IPS DF 19.7 (cell line): ENCODE results near the gene CXCL14.
A peak's percentile ranks its signal among the peaks of the same experiment; 100 is the strongest.

ENCODE experiments used
- DNase-seq: peaks from one replicate; pipeline ENCODE4 v3.0.0-alpha.2; 2013; ENCODE audit warnings: low read depth, low spot score

CXCL14 gene

GRCh38 chr5:135578685-135579341, at the start of gene CXCL14:
Gene CXCL14, minus strand, starts transcription at chr5:135578991. Its CDS starts 213 bp downstream, at chr5:135578778.
- no peak for DNase-seq

DNA sequence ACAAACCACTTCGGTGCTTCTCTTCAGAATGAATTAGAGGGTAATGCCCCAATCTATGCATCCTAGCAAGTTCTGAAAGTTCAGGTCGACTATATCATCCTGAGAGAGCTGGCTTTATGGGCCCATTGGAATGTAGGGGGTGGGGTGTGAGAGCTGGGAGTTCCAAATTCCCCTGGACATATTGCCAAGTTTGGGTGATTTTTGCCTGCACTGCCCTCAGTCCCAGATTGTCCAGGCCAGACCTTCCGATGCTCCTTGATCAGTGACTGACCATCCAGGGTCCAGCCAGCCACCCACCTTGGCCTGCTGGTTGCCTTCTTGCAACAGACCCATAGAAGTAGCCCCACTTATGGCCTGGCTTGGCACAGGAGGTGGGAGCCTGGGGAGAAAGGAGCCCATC, 47.8 kb upstream of the CXCL14 start:
- DNase-seq: no peak

DNA sequence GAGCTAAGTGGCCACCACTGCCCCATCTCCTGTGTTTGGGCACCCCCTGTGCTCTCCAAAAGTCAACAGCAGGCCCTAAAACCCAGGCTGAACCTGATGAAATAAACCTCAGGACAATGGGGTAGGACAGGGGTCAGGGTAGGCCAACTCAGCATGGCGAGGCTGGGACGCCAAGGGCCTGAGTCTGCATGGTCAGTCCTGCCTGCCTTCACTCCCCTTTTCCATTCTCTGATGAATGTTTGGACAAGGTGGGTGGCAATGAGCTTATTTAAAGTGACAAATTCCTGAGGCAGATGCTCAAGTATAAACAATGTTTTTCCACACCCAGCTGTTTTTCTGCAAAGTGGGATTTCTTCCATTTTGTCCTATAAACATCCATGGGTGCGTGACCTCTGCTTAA, 47.2 kb upstream of the CXCL14 start:
- DNase-seq: no peak

GRCh38 chr5:135625486-135625885, 46.7 kb upstream of the CXCL14 start:
- no peak for DNase-seq

DNA sequence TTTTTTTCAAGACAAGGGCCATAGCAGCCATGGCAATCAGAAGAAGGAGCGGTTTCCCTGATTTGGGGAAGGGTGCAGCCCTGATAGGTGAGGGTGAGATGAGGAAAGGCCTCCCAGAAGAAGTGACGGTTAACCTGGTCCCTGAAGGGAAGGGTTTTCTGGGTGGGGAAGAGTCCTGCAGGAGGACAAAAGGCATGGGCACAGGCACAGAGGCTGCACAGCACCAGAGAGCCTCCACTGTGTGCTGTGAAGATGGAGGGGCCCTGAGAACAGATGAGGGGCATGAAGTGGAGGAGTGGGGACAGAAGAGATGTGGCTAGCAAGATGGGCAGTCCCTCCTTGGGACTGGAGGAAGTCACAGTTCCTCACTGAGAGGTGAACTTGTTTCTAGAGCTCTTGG, 46.3 kb upstream of the CXCL14 start:
- DNase-seq: no peak

DNA sequence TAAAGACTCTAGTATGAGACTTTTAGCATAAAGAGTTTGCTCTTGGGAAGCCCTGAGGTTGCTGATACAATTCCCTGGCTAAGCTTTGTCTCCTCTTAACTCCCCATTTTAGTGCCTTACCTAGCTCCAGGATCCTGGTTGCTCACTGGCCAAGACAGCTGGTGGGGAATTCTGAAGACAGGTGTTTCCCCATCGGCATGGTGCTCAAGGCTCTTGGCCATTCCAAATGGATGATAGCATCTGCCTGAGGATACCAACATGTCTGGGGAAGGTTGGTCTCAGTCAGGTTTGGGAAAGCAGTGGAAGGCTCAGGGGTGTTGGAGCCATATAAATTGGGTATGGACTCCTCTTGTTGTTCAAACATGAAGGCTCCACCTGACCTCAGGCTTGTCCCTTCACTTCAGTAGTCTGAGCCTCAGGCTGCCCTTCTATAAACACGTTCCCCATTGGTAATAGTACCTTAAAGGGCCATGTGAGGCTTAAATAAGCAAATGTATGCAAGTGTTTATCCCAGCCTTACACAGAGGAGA, 44.5 kb upstream of the CXCL14 start:
- no peak for DNase-seq

DNA sequence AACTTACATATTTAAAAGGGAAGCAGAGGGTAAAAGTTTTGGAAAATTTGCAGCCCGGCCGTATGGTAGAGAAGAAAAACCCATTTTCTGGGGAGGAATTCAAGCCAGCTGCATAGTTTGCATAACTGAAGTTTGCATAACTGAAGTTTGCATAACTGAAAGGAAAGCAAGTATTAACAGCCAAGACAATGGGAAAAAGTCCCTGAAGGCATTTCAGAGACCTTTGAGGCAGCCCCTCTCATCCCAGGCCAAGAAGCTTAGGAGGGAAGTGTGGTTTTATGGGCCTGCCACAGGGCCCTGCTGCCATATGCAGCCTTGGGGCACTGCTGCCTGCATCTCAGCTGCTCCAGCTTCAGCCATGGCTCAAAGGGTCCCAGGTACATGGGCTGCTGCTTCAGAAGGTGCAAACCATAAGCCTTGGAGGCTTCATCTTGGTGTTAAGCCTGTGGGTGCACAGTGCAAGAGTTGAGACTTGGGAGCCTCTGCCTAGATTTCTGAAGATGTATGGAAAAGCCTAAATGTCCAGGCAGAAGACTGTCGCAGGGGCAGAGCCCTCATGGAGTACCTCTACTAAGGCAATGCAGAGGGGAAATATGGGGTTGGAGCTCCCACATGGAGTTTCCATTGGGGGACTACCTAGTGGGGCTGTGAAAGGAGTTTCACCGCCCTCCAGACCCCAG, 36.9 kb upstream of the CXCL14 start:
- peak; percentile 63 for DNase-seq

DNA sequence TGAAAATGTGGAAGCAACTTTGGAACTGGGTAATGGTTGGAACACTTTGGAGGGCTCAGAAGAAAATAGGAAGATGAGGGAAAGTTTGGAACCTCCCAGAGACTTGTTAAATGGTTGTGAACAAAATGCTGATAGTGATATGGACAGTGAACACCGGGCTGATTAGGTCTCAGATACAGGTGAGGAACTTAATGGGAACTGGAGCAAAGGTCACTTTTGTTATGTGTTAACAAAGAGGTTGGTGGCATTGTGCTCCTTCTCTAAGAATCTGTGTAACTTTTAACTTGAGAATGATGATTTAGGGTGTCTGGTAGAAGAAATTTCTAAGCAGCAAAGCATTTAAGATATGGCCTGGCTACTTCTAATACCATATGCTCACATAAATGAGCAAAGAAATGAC, 36.4 kb upstream of the CXCL14 start:
- no peak for DNase-seq

DNA sequence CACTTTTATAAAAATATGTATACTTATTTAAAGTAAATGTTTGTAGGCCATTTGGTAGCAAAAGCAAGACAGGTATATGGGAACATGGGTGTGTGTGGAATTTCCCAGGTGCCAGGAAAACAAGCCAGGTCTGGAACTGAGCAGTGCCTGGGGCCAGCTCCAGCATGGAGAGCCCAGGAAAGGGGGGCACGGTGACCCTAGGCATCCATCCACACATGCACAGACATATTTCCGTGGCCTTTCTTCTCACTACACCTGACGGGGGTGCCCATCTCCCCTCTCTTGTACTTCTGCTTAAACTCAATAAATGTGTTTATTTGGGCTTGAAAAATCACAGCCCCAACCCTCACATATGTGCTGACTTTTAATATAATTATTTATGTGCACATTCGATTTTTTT, 31.2 kb upstream of the CXCL14 start:
- no peak for DNase-seq

DNA sequence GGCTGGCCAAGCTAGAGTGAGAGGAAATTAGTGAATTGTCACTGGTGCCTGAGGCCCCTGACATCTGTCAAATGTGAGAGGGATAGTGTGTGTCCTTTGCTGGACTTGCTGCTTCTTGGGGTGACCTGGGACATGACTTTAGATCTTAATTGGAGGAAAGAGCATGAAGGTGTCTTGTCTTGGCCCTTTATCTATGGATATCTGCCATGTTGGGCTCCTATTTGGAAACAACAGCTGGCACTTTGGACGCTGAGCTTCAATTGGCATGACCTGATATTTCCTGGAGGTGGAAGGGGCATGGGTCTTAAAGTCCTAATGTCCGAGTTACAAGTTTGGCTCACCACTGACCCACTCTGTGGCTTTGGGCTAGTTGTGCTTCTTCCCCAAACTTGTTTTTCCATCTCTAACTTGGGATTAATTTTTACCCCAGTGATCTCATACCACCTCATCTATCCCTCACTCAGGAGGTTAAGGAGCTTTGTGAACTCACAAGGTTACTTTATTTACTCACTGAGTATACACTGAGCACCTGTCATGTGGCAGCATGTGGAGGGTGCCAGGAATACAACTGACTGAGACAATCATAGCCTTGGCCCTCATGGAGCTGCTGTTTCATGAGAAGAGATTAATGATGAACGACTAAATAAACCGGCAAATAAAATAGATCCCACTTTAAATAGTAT, 30.1 kb upstream of the CXCL14 start:
- no peak for DNase-seq

DNA sequence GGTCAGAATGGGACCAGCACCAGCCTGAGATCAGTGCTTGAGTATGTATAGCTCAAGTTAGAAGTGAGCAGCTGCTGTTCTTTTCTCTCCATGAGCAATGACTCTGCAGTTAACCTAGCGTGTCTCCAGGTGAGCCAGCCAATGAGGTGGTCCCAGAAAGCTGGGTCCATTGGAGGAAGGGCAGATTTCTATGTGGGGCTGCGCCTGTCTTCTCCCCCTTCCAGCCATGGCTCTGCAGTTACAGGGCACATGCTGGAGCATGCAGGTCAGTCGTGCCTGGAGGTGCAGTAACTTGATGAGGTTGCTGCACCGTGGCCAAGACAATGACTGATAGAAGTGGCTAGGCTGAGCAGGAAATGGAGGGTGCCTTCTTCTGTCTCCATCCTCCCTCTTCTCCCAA, 29.6 kb upstream of the CXCL14 start:
- no peak for DNase-seq

DNA sequence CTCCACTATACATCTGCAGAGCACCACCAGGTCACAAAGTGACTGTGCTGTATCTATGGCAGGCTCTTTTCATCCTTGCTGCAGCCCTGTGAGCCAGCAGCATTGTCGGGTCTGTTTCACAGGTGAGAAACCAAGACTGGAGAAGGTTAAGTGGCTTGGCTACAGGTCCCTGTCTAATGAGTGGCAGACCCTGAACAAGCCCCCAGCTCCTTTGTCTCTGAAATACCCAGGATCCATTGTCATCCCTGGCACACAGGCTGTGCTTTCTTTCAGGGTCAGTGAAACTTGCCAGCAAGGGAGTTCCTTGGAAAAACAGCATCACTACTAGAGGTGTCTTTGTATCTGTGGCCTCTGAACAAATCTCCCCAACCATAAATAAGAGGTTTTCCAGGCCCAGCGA, 27.6 kb upstream of the CXCL14 start:
- DNase-seq: no peak

DNA sequence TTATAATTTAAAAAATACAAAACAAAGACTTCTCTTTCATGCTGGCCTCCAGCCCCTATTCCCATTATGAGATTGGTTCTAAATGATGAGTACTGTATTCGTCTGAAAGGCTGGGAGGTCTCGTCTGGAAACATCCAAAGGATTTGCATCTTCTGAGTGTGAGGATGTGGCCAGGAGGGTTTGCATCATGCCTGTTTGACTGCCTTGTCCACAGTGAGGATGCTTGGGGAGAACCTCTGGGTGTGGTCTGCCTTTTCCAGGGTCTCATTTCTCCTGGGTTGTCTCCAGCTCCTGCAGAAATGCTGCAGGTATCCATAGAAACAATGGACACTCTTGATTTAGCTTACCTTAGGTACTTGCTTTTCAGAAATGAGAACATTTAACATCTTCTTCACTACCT, 26.4 kb upstream of the CXCL14 start:
- DNase-seq: no peak

DNA sequence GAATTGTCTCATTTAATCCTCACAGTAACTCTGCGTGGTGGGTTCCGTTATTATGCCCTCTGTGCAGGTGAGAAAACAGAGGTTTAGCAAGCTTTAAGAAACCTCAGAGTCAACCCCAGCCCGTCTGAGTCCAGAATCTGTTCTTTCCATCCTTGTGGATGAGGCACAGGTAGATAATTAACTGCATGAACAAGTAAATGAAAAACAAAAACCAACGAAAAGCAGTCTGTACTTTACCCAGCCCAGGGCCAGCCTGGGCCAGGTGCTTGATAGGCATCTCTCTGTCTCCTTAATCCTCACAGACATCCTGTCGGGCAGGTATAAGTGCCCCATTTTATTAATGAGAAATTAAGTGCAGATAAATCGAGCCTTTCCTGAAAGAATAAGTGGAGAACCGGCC, 25.3 kb upstream of the CXCL14 start:
- no peak for DNase-seq

DNA sequence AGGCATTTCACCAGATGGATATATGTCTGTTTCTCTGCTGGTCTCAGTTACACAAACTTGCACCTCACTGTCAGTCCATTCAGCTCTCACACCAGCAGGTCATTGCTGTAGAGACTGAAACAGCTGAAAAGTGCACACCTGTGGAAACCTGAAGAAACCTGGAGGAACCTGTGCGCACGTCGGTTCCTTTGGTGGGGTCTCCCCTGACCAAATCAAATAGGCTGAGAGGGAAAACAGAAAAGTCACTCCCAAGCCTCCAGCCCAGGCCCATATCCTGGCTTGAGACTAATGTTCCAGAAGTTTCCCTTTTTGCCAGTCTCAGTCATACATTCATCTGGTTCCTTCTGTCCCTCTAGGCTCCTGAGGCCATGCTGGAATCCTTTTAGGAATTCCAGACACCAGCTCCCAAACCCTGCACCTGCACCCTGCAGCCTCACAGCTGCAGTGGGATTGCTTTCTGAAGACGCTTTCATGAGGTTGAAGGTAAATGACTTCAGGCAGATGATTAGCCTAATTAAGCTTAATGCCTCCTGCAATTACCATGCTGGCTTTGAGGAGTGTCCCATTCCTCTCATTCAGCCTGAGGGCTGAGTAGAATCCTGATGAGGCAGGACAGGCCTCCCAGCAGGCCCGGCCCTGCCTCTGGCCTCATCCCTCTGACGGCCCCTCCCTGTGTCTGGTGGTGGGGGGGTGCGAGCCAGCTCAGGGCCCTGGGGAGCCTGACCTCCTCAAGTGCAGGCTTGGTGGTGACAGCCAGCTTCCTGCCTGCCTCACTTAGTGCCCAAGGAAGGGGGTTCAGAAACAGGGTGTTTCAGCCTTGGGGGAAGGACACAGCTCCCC, 24.3 kb upstream of the CXCL14 start:
- DNase-seq: no peak

- DNase-seq: no peak
These were observed 22.7 kb upstream of the CXCL14 start for GRCh38 chr5:135601466-135601865.

DNA sequence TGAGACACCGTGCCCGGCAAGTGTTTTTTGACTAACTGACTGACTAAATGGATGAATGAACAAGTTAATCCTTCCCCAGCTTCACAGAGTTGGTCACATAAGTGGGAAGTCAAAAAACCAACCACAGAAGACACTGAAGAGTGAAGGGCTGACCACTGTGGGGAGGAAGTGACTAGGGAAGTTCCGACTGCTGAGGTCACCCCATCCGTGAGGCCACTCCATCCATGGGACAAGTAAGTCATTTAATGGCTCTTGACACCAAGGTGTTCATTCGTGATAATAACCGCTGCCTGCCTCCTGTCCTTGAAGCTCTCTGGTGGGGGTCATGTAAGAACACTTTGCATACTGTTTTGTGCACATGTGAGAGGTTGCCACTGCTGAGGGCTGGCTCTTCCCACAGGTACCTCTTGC, 22.2 kb upstream of the CXCL14 start:
- no peak for DNase-seq

GRCh38 chr5:135600152-135600570, 21.4 kb upstream of the CXCL14 start:
- DNase-seq: no peak

GRCh38 chr5:135599421-135600151, 20.8 kb upstream of the CXCL14 start:
- no peak for DNase-seq

DNA sequence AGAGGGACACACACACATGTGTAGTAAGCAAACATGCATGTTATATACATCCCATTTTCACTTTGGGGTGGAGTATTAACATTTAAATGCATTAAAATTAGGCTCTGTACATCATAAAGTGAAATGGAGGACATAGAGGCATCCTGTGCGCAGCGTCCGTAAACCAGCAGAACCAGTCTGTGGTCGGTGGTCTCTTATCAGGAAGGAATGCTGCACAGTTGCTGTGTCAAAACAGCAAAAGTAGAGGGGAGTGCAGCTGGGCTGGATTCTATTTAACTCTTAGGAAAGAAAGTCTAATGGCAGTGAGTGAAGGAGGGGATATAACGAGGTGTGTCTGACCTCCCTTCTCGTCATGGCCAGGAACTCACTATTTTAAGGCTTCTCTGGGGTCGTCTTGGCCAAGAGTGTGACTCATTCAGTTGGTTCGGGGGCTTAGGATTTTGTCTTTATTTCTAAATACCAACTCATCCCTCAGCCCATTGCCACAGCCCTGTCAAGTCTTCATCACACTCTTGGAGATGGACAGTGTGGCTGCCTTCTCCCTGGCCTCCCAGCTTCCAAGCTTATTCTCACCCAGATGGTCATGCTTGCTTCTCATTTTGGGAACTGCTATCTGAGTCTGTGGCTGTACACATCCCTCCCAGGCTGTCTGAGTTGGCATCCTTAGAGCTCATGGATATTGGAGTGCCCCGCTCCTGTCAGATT, 20.1 kb upstream of the CXCL14 start:
- DNase-seq: no peak

- DNase-seq: no peak
These were observed 18.0 kb upstream of the CXCL14 start for GRCh38 chr5:135596788-135597187.
